EH (cell line): ENCODE results near the gene HIGD1C.
"Not testable (repeated sequence)": the region's sequence is repeated elsewhere in the genome, so short reads cannot be mapped to it uniquely, and the experiment has no call there.

ENCODE experiments used
- DNase-seq: peaks from one replicate; pipeline ENCODE4 v3.0.0-alpha.2; 2015; ENCODE audit warnings: low read depth

Gene HIGD1C

DNA sequence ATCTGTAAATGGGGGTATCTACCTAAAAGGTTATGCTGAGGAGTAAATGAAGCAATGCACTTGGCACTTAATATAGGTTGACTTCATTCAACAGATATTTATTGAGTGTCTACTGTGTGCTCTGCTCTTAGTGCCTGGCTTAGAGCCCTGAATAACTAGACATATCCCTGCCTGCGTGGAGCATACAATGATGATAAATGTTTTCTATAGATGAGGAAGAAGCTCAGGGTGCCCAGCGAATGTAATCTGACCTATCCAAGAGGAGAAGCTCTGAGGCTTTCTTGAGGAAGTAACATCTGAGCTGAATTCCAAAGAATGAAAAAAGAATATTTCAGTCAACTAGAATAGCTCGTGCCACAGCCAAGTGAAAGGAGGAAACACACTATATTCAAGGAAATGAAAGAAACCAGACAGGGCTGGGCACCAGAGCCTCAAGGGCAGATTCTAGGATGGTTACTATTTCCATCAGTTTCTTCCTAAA is 17.9 kb upstream of the HIGD1C start:
- DNase-seq = peak; percentile 9

DNA sequence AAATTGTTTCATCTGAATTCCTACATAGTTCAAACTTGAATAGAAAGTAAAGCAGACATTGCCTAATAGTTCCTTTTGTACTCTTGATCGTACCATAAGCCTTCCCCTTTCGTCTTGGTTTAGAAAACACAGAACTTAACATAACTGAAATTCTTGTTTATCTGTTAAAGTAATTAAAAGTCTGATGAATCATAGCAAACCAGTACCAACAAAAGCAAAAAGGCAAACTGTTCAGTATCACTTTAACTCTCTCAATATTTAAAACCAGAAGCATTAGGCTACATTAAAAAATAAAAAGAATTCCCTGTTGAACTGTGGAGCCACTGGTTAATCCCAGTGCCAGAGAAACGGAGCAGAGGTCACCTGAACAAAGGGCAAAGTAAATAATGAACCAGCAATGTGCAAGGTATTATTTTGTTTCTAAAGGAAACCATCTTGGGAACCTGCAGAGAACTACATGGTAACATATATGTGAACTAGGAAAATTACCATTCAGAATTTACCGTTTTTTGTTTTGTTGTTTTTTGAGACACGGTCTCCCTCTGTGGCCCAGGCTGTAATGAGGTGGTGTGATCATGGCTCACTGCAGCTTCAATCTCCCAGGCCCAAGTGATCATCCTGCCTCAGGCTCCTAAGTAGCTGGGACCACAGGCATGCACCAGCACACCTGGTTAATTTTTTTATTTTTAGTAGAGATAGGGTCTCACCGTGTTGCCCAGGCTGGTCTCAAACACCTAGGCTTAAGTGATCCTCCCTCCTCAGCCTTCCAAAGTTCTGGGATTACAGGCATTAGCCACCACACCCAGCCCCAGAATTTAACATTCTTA is 17.1 kb upstream of the HIGD1C start:
- peak; percentile 64 for DNase-seq

DNA sequence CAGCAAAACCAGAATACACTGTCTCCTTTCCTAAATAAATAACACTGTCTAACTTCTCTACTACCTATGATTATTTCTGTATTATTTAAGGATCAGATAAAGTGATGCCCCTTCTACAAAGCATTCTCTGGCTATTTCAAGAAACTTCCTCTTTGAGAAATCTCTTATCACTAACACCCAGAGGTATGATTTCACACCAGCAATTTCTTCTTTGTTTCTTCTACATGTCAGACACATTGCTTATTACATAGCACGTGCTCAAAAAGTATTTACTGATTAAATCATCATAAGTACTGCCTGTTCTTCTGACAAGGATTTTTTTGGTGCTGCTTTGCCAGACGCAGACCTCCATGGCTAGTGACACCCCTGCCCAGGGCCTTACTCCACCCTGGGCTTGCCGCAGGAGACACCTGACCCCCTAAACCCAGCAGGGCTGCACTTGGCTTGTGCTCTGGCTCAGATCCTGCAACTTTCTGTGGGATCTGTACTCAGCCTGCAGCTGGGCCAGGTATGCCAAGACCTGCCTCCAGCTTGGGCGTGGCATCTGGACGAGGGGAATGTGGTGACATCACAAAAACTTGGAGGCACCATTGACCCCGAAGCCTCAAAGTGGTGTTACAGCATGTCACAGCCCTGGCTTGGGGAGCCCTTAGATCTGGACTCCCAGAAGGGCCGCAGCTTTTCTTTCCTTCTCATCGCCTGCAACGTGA is 15.4 kb upstream of the HIGD1C start:
- DNase-seq = no peak

DNA sequence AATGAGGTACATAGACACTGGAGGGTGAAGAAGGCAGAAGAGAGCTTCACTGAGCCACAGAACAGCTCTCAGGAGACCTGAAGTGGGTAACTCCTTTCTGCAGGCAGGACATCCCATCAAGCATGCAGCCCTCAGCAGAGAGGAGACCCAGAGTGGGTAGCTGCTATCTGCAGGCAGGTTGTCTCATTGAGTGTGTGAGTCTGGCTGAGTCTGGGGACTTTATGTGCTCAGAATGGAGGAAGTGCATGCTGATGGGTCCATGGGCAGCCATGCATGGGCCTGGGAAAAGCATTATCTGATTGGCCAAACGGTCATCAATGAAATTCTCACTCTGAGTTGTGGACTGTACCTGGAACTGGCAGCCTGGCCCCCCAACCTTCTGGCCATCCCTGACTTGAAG is 14.7 kb upstream of the HIGD1C start:
- no peak for DNase-seq

DNA sequence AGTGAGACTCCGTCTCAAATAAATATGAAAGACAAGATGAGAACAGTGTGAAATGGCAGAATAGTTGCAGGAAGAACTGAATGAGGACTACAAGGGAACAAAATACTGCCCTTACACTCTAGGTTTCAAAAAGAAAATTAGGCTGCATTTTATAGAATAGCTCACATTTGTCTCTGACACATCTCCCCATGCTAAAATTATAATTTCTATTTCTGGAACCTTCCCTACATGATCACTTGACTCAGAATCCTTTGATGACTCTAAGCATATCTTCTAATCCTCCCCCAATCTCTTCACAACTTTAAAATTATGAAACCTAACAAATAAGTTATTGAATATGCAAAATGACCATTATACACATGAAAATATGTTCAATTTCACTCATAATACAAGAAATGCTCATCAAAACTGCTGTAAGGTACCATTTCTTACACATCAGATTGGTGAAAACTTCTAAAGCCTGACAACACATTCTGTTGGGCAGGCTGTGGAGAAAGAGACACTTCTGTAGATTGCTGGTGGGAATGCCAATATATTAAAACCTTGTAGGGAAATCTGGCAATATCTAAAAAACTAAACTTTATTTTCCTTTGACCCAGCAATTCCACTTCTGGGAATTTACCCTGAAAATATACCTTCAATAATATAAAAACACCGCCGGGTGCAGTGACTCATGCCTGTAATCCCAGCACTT is 4.3 kb upstream of the HIGD1C start:
- no peak for DNase-seq

DNA sequence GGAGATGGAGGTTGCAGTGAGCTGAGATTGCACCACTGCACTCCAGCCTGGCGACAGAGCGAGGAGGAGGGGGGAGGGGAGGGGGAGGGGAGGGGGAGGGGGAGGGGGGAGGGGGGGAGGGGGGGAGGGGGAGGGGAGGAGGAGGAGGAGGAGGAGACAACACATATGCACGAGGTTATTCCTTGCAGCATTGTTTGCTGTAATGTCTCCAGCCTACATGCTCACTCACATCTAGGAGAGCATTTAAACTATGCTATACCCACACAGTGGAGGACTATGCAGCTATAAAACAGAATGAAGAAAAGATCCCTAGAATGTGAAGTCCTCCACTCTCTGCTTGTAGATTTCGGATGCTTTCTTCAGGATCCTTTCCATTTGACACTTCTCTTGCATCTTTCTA is 3.5 kb upstream of the HIGD1C start:
- peak; percentile 17 for DNase-seq

DNA sequence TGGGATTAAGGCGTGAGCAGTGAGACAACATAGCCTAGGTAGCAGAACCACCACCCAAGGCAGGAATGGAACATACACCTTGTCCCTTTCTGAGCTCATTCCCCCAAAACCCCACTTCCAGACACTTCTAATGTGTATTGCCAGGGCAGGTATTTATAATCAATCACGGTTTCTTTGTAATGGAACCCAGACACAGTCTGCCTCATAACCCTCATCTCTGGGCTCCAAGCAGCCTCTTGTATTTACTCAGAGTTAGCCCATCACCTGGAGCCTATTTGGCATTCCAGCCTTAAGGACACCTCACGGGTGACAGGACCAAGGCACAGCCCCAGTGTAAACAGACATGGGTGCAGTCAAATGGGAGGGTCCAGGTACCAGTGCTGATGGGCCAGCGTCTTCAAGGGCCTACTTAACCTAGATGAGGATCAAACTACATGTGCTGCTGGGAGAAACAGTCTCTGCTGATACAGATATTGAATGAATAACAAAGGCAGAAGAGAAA is 2.5 kb upstream of the HIGD1C start:
- no peak for DNase-seq

DNA sequence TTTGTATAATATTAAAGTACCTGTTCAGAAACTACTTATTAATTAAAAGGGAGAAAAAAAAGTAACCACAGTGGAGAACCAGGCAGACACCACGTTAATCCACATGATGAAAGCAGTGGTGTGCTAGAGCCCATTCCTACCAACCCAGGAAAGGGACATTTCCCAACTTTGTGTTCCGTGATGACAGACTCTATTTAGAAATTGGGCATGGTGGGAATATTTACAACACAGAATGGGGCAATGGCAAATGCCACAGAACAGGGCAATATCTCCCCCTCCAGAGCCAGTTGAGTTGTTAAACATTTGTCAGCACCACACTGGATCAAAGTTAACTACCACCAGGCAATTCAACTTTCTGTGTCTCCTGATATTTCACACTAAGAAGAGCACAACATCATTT is 1.2 kb upstream of the HIGD1C start:
- DNase-seq = no peak

DNA sequence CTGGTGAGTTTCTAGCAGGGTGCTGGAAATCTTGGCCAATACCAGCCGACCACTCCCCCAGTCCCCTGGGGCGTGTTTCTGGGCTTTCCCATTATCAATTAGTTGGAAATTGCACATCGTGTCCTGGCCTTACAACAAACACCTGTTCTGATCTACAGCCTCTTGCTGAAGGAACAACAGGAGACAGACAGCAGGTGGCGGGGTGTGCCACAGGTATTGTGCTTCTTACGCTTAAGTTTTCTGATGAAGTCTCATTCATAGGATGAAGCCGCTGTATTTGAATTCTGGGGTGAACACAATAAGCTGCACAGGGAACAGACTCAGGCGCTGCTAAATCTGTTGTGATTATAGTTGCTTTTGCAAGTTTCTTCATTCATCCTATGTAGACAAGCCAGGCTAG is 703 bp downstream of the HIGD1C start:
- DNase-seq = no peak

DNA sequence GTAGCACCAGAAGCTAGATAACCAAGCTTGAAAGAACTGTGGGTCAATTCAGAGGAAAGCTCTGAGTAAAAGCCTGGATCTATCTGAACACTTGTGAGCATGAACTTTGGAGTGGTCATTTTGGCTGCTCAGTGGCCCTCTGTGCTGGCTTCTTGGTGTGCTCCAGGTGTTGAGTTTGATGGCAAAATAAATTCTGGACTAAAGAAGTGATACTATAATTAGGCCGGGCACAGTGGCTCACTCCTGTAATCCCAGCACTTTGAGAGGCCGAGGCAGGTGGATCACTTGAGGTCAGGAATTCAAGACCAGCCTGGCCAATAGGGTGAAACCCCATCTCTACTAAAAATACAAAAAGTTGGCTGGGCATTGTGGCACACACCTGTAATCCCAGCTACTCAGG is 2.4 kb downstream of the HIGD1C start:
- DNase-seq = not testable (repeated sequence)

DNA sequence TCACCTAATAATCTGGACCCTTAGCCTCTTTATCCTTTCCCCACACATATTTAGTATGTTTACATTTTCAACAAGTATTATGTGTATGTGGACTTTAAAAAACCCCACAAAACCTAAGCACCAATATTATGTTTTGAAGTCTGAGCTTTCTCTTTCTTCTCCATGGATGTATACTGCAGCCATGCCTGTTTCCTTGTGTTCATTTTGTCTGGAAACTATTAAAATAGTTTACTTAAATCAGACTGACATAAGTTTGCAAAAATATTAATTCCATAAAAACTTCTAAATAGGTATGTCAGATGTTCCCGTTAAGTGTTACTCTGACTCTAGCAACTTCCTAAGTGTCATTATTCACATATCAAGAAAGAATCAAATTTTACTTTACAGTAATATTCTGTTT is 2.9 kb downstream of the HIGD1C start:
- DNase-seq = no peak

DNA sequence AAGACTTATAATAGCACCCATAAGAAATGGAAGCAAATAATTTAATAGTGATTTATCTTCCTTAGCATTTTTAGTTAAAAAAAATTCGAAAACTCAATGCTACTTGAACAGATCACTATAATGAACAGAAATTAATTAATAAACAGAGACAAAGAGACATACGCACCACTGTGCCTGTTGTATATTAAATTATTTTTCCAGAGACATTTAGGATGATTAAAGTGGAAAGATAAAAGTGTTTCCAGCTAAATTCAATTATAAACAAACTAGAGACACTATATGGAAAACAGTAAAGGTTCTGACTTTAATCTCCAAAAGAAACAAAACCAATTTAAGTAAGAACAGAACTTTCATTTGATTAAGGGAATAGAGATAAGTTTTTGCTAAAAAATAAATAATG is 3.4 kb downstream of the HIGD1C start:
- DNase-seq = no peak

DNA sequence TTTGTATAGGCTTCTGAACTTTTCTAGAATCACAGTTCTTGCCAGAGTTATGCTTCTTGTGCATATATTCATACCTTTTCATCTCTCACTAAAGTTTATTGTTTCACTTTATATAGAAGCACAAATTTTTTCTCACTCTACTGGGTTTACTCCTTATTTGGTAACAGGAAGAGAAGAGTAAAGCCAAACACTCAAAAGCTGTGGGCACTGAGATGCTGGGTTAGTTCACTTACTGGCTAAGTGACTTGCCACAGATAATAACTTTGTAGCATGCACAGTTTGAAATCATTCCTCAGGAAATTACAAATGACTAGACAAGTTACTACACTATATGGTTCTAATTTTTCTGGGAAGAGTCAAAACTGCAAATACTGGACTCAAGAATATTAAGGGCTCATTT is 7.8 kb downstream of the HIGD1C start:
- DNase-seq = peak; percentile 40

DNA sequence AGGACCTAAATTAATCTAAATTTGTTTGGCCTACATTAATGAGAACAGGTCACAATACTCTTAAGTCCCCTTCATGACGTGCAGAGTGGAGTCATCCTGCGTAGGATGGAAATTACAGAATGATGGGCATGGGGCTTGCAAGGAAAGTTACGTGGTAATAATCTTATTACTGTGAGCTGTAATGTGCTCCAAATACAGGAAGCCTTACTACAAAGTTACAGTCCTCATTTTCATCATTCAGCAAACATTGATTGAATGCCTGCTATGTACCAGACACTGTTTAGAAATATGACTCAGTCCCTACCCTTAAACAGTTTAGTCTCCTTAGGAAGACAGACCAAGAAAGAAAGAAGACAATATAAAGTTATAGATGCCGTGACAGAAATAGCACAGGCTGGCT is 9.4 kb downstream of the HIGD1C start:
- DNase-seq = peak; percentile 37

DNA sequence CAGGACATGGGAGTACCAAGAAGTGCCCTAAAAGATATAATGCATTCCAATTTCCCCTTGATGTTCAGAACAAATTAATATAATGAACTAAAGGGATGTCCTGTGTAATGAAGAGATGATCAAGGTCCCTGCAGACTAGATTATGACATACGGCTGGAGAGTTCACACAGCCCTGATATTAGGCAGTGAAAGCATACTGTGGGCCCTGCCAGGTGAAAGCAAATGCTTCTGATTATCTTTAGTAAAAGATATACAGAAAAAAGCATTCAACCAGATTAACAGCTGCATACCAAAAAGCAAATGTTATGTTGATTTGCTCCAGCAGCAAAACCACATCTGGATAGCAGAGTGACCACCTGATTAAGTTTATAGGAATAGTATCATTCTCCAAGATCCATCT is 12.1 kb downstream of the HIGD1C start:
- no peak for DNase-seq

DNA sequence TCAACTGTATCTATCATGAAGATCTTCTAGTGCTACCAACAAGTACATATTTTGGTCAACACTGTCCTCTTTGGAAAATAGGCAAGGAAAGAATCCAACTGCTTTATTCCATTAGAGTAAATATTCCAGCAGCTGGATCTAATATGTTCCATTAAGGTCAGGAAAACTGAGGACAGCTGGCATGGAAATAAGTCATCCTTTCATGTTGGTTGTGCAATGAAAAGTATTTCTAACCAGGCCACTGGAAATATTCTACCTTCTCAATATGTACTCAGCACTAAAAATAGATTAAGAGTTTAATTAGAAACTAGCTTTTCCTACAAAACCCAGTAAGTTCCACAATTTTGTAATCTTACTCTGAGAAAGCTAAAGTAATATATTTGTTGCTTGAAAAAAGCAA is 19.6 kb downstream of the HIGD1C start:
- DNase-seq = peak; percentile 56

DNA sequence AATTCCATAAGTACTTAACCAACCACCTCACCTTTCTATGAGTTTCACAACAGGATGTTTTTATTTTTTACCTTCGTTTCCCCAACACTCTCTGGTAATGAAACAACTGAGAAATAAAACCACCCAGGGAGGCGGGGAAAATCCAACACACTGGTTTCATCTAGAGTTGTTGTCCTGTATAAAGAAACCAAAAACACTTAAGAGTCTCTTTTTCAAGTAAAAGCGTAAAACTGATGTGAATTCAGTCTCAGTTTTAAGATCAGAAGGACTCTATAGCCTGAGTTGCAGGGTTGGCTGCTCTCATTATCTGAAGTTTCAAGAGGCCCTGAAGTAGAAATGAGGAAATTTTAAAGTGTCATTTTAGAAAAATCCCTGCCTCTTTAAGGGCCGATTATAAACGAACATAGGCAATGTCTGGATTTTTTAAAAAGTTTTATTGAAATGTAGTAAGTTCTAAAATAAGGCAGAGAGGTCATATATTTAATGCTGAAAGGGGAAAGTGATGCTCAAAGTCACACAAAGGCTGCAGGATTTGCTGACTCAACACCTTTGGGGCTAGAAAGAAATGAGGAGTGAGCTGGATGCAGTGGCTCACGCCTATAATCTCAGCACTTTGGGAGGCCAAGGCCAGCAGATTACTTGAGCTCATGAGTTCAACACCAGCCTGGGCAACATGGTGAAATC is 27.2 kb downstream of the HIGD1C start:
- DNase-seq = no peak

DNA sequence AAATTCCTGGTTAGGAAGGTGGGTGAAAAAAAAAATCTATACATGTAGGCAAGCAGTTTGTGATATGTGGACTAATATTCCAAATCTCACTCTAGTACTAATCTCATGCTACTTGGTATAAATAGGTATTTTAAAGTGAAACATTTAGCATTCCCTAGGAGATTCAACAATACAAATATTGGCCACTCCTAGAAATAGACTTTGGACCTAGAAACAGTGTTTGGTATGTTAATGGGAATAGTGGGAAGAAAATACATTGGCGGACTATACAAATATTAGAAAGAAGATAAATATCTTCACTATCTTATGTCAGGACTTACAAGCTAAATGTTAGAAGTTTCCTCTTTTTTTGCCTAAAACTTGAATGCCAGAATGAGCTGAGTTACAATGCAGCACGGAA is 28.2 kb downstream of the HIGD1C start:
- no peak for DNase-seq

DNA sequence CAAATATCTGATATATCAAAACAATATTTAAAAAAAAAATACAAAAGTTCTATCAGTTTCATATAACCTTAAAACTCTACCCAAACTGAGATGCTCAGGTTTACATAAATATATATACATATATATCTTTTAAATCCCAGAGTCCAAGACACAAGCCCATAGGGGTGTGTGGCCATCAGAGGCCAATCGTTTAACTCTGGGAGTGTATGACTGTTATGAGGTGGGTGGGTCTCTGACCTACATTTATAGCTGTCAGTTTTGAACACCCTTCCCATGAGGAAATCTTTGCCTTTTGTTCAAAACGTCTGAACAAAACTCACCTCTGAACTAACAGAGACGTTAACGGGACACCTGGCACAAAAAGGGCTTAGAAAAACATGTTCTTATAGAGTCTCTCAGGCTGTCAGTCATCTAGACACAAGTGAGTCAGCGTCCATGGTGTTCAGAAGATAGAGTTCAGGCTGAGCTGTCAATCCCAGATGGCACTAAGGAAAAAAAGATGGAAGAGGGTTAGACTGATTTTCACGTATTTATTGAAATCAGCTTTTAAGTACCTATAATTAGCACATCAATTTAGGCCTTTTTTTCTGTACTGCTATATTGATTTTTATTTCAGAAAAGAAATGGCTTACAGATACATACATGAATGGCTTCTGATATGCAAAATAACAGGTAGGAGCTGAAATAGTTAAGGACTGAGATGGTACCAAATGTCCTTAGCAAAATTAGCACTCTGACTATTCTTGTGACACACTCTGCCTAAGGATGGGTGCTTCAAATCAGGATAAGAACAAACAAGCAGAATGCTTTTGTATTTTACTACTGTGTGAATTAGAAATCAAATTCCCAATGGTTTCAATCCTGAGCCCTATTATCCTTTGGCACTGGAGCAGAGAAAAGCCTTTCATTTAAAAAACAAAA is 29.2 kb downstream of the HIGD1C start:
- DNase-seq = no peak

DNA sequence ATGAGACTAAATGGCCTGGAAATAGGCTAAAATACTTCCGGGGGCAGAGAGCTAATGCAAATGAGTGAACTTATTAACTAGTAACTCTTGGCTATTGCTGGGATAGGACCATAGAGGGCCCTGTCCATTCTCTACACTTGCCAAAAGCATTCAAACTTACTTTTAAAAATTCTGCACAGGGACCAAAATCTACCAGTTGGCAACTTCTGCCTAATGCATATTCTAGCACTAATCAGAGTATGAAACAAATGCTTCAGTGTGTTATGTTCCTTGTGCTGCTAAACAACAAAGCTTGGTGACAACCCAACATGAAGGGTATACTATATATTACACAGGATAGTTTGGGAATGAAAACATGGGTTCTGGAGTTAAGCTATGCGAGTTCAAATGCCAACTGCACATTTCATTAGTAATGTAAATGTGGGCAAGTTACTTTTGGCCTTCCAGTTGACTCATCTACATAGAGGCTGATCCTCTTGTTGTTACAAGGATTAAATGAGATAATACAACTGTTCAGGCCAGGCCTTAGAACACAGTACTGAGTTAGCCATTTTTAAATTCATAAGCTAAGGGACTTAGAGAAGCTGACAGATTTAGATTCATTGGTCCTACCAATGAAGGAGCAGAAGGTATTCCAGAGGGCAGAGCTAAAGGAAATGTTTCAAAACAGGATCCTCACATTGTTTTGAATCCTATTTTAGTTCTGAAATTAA is 32.4 kb downstream of the HIGD1C start:
- no peak for DNase-seq
